ENCODE results near the gene ADCY4. TPM values are rescaled to one million over a fixed set of nuclear protein-coding genes. Genes with fewer than 3 reads are reported as not detected.

Gene ADCY4
- total and polyA plus RNA-seq, 2 of the 13 experiments (the other 11 are each of a cell fraction or from before 2014, with no cell fraction given): 0.03 TPM; not detected in 1

DNA sequence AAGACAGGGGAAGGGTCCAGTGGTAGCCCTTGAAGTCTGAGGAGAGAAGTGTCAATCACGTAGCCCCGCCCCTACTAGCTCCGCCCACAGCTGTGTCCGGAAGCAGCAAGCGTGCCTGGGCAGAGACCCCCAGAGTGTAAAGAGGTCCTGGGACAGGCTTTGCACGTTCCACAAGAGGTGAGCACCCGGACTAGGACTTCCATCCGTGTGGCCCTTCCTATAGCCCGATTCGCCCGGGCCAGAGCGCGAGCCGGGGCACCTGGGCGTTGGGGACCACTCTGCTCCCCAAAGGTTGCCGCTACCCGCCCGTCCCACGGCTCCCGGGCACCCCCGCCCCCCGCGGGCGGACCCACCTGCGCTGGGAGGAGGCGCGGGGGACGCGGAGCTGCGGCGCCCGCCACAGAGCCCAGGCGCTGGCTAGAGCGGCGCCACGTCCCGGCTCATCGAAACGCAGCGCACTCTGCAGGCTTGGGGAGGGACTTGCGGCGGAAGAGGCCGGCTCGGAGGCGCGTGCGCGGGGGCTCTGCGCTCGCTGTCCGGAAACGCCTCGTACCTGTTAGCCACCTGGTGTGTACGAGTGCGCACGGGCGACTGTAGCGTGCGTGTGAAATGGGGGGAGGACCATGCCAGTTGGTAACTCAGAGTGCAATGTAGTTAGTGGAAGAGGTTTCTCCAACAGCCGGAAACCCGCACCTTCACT is 63.6 kb downstream of the ADCY4 start, which contains the start of gene RABGGTA (continued):
- TF ChIP-seq, protein P1, sequence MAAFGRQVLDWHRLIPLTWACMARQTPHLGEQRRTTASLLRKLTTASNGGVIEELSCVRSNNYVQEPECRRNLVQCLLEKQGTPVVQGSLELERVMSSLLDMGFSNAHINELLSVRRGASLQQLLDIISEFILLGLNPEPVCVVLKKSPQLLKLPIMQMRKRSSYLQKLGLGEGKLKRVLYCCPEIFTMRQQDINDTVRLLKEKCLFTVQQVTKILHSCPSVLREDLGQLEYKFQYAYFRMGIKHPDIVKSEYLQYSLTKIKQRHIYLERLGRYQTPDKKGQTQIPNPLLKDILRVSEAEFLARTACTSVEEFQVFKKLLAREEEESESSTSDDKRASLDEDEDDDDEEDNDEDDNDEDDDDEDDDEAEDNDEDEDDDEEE (CRISPR knock-in tag; IDR thresholded peaks at IDR 0.05): peak; percentile 100
- TF ChIP-seq ZFP90 (CRISPR knock-in tag; IDR thresholded peaks at IDR 0.05; ENCODE audit: borderline replicate concordance) (peak; percentile 99), RAD21 (CRISPR knock-in tag; IDR thresholded peaks at IDR 0.05) (peak; percentile 91), ATAD3A (CRISPR knock-in tag; IDR thresholded peaks at IDR 0.05) (peak; percentile 52; the same call in 1 of the 2 replicates), ZNF460 (CRISPR knock-in tag; IDR thresholded peaks at IDR 0.05; ENCODE audit: borderline replicate concordance) (no peak), GATAD2A (CRISPR knock-in tag; IDR thresholded peaks at IDR 0.05) (peak; percentile 91), ZHX2 (IDR thresholded peaks at IDR 0.05; ENCODE audit: low read depth) (peak; percentile 91), ZHX2 (CRISPR knock-in tag; IDR thresholded peaks at IDR 0.05; ENCODE audit: borderline replicate concordance) (peak; percentile 98; the same call in 1 of the 2 replicates), ZNF609 (CRISPR knock-in tag; IDR thresholded peaks at IDR 0.05; ENCODE audit: borderline replicate concordance) (peak; percentile 91), MTF1 (CRISPR knock-in tag; IDR thresholded peaks at IDR 0.05) (peak; percentile 96), FOXK1 (CRISPR knock-in tag; IDR thresholded peaks at IDR 0.05; ENCODE audit: borderline replicate concordance, low read depth) (peak; percentile 87), CBX1 (IDR thresholded peaks at IDR 0.05; ENCODE audit: low read depth) (peak; percentile 99), ZKSCAN1 (IDR thresholded peaks at IDR 0.05; ENCODE audit: low read length) (no peak; the same call in 1 of the 2 replicates), ZNF430 (CRISPR knock-in tag; IDR thresholded peaks at IDR 0.05) (peak; percentile 100), NAIF1 (CRISPR knock-in tag; IDR thresholded peaks at IDR 0.05; ENCODE audit: borderline replicate concordance) (peak; percentile 90), ZNF501 (CRISPR knock-in tag; IDR thresholded peaks at IDR 0.05) (peak; percentile 100)
- TF ChIP-seq, protein P2, sequence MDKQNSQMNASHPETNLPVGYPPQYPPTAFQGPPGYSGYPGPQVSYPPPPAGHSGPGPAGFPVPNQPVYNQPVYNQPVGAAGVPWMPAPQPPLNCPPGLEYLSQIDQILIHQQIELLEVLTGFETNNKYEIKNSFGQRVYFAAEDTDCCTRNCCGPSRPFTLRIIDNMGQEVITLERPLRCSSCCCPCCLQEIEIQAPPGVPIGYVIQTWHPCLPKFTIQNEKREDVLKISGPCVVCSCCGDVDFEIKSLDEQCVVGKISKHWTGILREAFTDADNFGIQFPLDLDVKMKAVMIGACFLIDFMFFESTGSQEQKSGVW (CRISPR knock-in tag; IDR thresholded peaks at IDR 0.05; ENCODE audit: borderline replicate concordance): peak; percentile 80; the same call in 1 of the 2 replicates

All from HepG2 (cell line).